Measurements from ENCODE around the gene CLCN2.

Gene CLCN2

DNA sequence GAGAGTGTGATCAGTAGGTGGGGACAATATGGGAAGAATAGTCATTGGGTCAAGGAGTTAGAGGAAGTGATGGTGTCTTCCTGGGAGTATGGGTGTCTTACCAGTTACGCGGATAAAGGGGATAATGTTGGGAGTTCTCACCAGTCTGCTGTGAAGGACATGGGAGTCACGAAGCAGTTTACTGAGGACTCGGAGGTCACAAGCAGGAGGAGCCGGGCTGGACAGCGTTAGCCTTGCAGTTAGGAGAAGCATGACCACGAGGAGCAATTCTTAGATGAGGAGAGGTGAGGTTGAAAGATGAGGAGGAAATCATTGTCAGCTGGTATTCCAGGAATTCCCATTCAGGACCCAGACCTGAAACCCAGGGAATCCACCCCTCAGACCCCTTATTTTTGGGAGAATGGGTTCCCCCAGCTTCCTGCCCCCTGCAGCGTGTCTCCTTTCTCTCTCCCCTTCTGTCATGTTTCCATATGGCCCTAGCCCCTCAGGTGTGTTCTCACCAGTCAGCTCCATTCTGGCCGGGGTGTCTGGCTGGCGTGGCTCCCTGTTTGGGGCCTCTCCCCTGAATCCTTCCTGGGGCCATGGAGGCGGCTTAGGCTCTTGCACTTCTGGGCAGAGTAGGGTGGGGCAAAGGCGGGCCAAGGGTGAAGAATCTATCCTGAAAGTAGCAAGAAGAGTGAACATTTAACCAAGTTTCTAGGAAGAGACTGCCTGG is 14.5 kb upstream of the CLCN2 start:
- no peaks in the 10 kb centered on the region for H3K36me3 ChIP-seq (ENCODE audit: insufficient read depth, low read length)
- no peak overlapping the region for H3K9ac ChIP-seq (ENCODE audit: low read depth, low read length)
- H3K4me1 ChIP-seq (ENCODE audit: insufficient read depth, low read length), result peaks cover 24% of the 10 kb centered on the region
- no peaks in the 10 kb centered on the region for H3K9me3 ChIP-seq (ENCODE audit: control insufficient read depth, insufficient read depth, low read length)

DNA sequence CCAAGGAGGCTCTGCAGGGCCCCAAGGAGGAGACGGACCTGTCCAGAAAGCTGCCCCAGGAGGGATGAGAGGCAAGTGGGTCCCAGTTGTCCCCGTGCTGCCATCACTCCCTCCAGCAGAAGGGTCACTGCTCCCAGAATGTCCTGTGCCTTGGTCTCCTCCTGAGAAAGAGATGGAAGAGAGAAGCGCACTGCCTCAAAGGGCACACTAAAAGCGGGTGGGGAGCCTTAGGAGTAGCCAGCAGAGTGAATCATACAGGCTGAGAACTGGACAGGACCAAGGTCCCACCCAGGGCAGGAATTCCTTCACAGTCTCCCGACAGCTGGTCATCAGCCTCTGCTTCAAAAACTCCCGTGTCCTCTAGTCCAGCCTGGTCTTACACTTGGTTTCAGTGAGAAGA is 12.0 kb upstream of the CLCN2 start:
- Histone ChIP-seq H3K9ac (ENCODE audit: low read depth, low read length) (no peak overlapping the region), H3K9me3 (ENCODE audit: control insufficient read depth, insufficient read depth, low read length) (no peaks in the 10 kb centered on the region), H3K4me1 (ENCODE audit: insufficient read depth, low read length) (peaks cover 14% of the 10 kb centered on the region), H3K36me3 (ENCODE audit: insufficient read depth, low read length) (0 out of 2 replicates have a peak, but pooled peaks cover 7% of the 10 kb centered on the region)

DNA sequence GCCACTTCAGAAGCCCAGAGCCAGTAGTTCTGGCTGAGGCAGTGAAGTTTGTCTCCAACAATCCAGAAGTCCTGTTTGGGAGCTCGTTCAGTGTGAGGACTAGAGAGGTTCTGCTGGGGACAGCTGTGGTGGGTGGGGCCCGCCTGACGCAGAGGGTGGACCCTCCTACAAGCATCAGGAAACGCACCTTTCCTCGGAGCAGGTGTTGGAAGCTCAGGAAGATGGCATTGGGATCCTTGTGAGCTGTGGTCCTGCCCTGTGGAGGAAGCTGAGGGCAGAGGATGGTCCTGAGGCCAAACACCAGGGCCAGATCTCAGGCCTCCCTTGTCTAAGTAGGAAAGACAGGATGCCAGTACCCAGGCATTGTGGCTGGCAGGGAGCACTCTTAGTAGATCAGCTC is 11.5 kb upstream of the CLCN2 start:
- no peaks in the 10 kb centered on the region for H3K9me3 ChIP-seq (ENCODE audit: control insufficient read depth, insufficient read depth, low read length)
- H3K4me1 ChIP-seq (ENCODE audit: insufficient read depth, low read length), result peaks cover 10% of the 10 kb centered on the region
- 0 out of 2 replicates have a peak, but pooled peaks cover 10% of the 10 kb centered on the region for H3K36me3 ChIP-seq (ENCODE audit: insufficient read depth, low read length)
- no peak overlapping the region for H3K9ac ChIP-seq (ENCODE audit: low read depth, low read length)

DNA sequence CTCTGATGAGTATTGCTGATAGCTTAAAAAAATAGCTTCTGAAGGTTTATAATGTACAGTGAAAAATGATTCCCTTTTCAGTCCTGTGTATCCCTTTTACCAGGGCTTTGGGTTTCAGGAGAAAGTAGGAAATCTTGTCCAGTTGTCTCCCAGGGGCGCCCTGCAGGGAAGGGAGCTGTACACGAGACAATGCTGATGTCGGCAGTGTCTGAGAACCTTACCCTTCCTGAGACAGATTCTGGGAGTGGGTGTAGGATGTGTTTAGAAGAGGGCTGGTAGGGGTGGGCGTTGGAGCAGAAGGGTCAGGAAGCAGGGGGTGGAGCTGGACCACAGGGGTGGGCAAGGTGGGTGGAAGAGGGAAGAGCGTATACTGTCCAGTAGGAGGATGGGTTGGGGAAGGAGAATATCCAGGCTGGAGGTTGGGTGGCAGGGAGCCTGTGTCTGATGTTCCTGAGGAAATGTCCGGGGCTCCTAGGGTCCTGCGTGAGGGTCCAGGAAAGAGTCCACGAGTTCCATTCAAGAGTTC is 11.0 kb upstream of the CLCN2 start:
- H3K36me3 ChIP-seq (ENCODE audit: insufficient read depth, low read length), result 0 out of 2 replicates have a peak, but pooled peaks cover 10% of the 10 kb centered on the region
- H3K4me1 ChIP-seq (ENCODE audit: insufficient read depth, low read length), result peaks cover 10% of the 10 kb centered on the region
- H3K9me3 ChIP-seq (ENCODE audit: control insufficient read depth, insufficient read depth, low read length), result no peaks in the 10 kb centered on the region
- no peak overlapping the region for H3K9ac ChIP-seq (ENCODE audit: low read depth, low read length)

DNA sequence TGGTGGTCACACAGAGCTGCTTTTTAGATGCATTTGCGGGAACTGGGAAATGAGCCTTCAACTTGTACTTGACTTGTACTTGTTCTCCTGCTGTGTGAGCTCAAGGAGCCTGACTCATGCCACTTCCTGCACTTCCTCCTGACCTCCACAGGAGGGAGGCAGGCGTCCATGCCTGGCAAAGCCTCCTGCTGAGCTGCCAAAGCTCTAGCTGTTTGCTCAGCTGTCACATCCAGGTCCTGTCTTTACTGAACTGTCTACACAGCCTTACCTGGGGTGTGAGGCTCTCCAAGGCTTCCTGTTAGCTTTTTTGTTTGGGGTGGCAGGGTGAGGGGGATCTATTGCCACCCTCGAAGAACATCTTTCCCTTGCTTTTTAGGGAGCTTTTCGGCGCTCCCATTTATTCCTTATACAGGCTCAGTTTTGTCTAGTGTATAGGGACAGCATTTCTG is 10.2 kb upstream of the CLCN2 start:
- Histone ChIP-seq H3K9me3 (ENCODE audit: control insufficient read depth, insufficient read depth, low read length) (no peaks in the 10 kb centered on the region), H3K36me3 (ENCODE audit: insufficient read depth, low read length) (0 out of 2 replicates have a peak, but pooled peaks cover 10% of the 10 kb centered on the region), H3K4me1 (ENCODE audit: insufficient read depth, low read length) (peaks cover 10% of the 10 kb centered on the region), H3K9ac (ENCODE audit: low read depth, low read length) (no peak overlapping the region)

DNA sequence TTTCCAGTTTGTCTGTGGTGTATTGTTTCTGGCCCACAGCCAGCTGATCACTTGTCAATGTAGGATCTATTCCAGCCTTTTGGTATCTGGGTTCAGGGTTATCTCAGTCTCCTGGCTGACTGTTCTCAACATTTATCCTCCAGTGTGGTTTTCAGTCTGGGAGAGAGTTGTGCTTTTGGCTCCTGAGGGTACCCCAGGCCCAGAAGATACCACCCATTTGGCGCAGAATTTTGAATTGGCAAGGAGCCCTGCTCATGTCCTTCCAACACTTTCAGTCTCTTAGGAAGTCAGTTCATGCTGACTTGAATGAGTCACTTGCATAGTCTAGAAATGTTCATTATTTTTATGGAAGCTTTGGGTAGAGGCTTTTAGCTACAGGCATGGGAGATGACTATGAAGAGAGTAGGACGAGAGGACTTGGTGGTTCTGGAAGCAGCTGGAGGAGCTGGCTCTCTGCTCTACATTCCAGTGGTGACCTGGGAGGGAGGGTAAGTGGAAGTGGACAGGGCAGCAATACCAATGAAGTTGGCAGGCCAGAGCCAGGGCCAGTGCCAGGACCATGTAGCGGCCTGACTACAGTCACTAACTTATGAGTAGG is 7.3 kb upstream of the CLCN2 start:
- H3K9ac ChIP-seq (ENCODE audit: low read depth, low read length), result no peak overlapping the region
- peaks cover 10% of the 10 kb centered on the region for H3K4me1 ChIP-seq (ENCODE audit: insufficient read depth, low read length)
- H3K9me3 ChIP-seq (ENCODE audit: control insufficient read depth, insufficient read depth, low read length), result no peaks in the 10 kb centered on the region
- 0 out of 2 replicates have a peak, but pooled peaks cover 10% of the 10 kb centered on the region for H3K36me3 ChIP-seq (ENCODE audit: insufficient read depth, low read length)

DNA sequence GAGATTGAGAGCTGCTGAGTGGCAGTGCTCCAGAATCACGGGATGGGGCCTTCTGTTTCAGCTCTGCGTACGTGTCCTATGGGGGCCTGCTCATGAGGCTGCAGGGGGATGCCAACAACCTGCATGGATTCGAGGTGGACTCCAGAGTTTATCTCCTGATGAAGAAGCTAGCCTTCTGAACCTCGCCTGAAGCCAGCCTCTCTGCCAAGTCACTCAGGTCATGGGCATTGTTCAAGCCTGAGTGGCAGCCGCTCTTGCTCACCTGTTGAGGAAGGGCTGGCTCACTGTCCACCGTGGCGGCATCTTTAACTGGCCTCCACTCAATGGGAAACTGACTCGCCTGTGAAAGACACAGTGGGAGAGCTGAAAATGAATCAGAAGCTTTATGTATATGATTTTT is 6.7 kb upstream of the CLCN2 start:
- Histone ChIP-seq H3K36me3 (ENCODE audit: insufficient read depth, low read length) (0 out of 2 replicates have a peak, but pooled peaks cover 10% of the 10 kb centered on the region), H3K4me1 (ENCODE audit: insufficient read depth, low read length) (peaks cover 10% of the 10 kb centered on the region), H3K9me3 (ENCODE audit: control insufficient read depth, insufficient read depth, low read length) (no peaks in the 10 kb centered on the region), H3K9ac (ENCODE audit: low read depth, low read length) (no peak overlapping the region)

DNA sequence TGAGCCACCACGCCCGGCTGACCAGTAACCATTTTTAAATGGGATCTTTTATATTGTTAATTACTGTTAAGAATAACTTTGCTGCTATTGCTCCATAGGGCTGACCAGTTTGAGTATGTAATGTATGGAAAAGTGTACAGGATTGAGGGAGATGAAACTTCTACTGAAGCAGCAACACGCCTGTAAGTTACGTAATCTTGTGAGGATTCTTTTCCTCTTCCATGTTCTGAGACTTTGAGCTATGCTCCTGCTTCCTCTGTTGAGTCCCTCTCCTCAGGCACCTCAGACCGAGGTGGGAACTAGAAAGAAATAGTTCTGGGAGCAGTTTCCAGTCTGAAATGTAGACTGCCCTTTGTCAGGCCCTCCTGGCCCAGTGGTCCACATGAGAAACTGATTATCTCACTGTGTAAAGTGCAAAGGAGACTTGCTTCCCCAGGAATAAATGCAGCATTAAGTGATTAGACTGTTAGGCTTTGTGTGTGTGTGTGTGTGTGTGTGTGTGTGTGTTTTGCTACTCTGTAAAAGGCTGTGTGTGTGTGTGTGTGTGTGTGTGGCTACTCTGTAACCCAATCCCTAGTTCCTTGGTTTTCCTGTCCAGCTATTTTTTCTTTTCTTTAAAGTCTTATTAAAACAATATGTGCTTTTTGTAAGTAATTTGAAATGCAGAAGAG is 5.3 kb upstream of the CLCN2 start:
- H3K36me3 ChIP-seq (ENCODE audit: insufficient read depth, low read length), result 0 out of 2 replicates have a peak, but pooled peaks cover 10% of the 10 kb centered on the region
- no peak overlapping the region for H3K9ac ChIP-seq (ENCODE audit: low read depth, low read length)
- no peaks in the 10 kb centered on the region for H3K9me3 ChIP-seq (ENCODE audit: control insufficient read depth, insufficient read depth, low read length)
- peaks cover 7% of the 10 kb centered on the region for H3K4me1 ChIP-seq (ENCODE audit: insufficient read depth, low read length)

DNA sequence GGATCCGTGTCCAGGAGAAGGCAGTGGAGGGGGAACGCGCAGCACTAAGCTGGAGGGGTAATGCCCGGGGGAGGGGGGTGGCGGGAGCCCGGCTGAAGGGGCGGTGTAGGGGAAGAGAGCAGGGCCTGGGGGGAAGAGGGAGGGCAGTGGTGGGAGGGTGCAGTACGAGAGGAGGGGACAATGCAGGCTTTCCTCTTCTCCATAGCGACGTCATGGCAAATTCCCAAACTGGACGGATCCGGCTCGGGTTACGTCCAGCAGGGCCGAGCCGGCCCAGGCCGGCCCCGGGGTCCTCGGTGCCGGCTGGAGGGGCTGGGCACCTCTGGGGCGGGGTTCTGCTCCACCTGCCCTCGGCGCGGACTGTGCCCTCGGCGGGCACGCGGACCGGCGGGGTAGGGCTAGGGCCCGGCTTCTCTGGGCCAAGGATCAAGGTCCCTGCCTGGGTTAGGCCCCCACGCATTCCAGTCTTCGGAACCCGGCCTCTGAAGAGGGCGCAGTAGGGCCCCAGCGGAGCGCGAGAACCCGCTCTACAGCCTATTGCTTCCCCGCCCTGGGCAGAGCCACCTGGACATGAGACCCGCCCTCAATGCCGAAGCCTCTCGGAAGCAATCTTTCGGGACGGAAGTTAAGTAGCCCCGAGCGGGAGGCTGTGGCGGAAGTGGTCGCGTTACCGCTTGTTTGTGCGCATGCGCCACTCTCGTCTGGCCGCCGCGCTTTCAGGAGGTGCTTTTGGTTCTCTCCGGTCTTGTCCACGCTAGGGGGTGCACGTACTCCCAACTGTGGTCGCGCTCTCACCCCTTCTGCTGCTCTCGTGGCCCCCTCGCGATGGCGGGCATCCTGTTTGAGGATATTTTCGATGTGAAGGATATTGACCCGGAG is 1.5 kb upstream of the CLCN2 start:
- peaks cover 8% of the 10 kb centered on the region for H3K4me1 ChIP-seq (ENCODE audit: insufficient read depth, low read length)

DNA sequence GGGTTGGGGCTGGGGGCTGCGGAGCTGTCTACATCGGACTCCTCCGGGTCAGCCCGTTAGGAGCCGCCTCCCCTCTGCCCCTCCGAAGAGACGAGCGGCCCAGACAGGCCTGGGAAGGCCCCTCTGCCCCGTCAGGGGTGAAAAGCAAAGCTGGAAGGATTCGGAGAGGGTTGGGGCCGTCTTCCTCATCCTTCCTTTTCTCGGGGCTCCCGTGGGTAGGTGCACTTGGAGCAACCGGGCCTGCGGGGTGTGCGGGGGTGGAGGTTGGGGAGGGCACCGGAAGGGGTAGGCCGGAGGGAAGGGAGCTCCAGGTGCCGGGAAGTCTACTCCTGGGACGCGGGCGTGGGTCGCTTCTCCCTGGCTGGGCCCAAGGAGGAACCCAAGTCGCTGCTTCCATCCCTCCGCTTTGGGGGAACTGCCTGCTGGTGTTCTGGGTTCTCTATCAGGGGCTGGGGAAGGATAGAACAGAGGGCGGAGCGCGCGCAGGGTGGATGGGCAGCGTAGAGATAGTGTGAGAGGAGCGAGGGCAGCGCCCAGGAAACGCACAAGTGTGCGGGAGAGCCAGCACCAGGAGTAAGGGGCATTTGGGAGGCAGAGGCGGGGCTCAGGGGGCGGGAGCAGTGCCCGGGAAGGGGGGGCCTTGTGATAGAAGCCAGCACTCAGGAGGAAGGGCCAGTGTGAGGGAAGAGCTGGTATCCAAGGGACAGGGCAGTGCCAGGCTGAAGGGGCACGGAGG is 695 bp upstream of the CLCN2 start:
- H3K9ac ChIP-seq (ENCODE audit: low read depth, low read length), result peak overlapping the region; percentile 85
- H3K36me3 ChIP-seq (ENCODE audit: insufficient read depth, low read length), result no peaks in the 10 kb centered on the region
- no peaks in the 10 kb centered on the region for H3K9me3 ChIP-seq (ENCODE audit: control insufficient read depth, insufficient read depth, low read length)
- H3K4me1 ChIP-seq (ENCODE audit: insufficient read depth, low read length), result peaks cover 8% of the 10 kb centered on the region

More for the DNA sequence above, 1.5 kb upstream of the CLCN2 start:
- H3K9me3 ChIP-seq (ENCODE audit: control insufficient read depth, insufficient read depth, low read length), result no peaks in the 10 kb centered on the region
- peak overlapping the region; percentile 85 for H3K9ac ChIP-seq (ENCODE audit: low read depth, low read length)
- no peaks in the 10 kb centered on the region for H3K36me3 ChIP-seq (ENCODE audit: insufficient read depth, low read length)

DNA sequence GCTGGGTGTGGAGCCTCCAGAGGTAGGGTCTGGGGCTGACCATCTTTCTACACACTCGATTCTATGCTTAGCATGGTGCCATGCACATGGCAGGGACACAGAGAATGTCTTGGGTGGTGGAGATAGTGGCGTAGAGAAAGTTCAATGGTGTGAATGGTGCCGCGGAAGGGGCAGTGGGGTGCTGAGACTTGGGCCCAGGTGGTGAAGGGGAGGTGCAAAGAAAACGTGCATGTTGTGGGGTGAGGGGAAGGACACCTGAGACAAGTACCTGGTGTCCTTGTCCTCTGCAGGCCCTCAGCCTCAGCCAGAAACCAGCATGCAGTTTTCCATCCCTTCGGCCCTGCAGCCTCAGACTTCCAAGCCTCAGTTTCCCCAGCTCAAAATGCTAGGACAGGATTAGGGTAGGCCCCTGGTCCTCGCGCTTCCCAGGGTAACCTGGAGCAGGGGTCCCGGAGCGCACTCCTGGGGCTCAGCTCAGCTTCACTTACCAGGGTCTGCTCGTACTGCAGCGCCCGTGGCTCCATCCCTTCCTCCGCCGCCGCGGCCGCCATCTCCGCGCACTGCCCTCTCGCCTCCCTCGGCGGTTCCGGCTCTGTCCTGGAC is 375 bp downstream of the CLCN2 start:
- peaks cover 8% of the 10 kb centered on the region for H3K4me1 ChIP-seq (ENCODE audit: insufficient read depth, low read length)
- no peaks in the 10 kb centered on the region for H3K9me3 ChIP-seq (ENCODE audit: control insufficient read depth, insufficient read depth, low read length)
- H3K9ac ChIP-seq (ENCODE audit: low read depth, low read length), result peak overlapping the region; percentile 85; the same call in 1 of the 2 replicates
- H3K36me3 ChIP-seq (ENCODE audit: insufficient read depth, low read length), result no peaks in the 10 kb centered on the region

DNA sequence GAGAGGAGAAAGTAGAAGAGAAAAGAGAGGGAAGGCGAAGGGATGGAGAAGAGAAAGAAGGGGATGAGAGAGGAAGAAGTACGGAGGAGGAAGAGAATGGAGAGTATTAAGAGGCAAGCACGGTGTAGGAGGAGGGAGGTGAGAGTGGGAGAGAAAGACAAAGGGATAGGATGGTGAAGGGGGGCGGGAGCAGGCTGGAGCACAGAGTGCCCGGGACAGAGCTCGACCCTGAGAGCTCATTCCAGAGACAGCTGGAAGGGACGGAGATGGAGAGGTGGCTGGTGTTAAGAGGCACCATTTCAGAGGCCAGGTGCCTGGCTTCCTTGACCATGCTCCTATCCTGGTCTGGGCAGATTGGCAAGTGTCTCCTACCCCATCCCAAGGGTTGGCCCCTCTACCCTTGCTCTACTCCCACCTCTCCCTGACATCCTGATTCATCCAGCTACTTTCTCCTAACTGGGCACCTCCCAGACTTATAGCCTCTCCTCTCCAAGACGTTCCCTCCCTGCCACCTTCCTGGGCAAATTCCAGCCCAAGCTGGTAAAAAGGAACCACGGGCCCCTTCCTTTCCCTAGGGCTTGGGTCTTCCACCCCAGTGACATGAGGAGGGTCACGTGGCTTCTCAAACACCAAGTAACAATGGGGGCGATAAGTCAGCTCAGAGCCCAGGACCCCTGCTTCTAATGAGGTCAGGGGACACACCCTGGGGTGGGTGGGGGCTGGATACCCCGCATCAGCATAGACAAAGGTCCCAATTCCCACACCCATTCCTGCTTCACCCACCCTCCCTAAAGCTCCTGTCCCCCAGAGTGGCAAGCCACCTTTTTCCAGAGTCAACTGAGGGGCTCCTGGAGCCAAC is 1.1 kb downstream of the CLCN2 start:
- no peaks in the 10 kb centered on the region for H3K9me3 ChIP-seq (ENCODE audit: control insufficient read depth, insufficient read depth, low read length)

More for the DNA sequence above, 1.1 kb downstream of the CLCN2 start:
- Histone ChIP-seq H3K36me3 (ENCODE audit: insufficient read depth, low read length) (no peaks in the 10 kb centered on the region), H3K9ac (ENCODE audit: low read depth, low read length) (peak overlapping the region; percentile 85; the same call in 1 of the 2 replicates), H3K4me1 (ENCODE audit: insufficient read depth, low read length) (peaks cover 8% of the 10 kb centered on the region)

Measured in ES-I3 (cell line).